ENCODE measurements around the gene MID1IP1.

MID1IP1 gene

GRCh38 chrX:38817004-38817703, 15.9 kb downstream of the MID1IP1 start:
- DNase-seq, result no peak

GRCh38 chrX:38819163-38819562, 17.9 kb downstream of the MID1IP1 start:
- DNase-seq, result no peak

- DNase-seq, result no peak
Measured at GRCh38 chrX:38819709-38820108, 18.4 kb downstream of the MID1IP1 start.

GRCh38 chrX:38820751-38821150, 19.5 kb downstream of the MID1IP1 start:
- no peak for DNase-seq

- DNase-seq, result no peak
Measured at GRCh38 chrX:38824176-38824575, 22.9 kb downstream of the MID1IP1 start.

- no peak for DNase-seq
Measured at GRCh38 chrX:38831949-38832348, 30.7 kb downstream of the MID1IP1 start.

- DNase-seq, result no peak
Measured at GRCh38 chrX:38837389-38837788, 36.1 kb downstream of the MID1IP1 start.

GRCh38 chrX:38839277-38839676, 38.0 kb downstream of the MID1IP1 start:
- DNase-seq, result no peak

- DNase-seq, result no peak
Measured at GRCh38 chrX:38839944-38840343, 38.7 kb downstream of the MID1IP1 start.

- DNase-seq, result no peak
Measured at GRCh38 chrX:38841750-38842149, 40.5 kb downstream of the MID1IP1 start.

- DNase-seq, result no peak
Measured at GRCh38 chrX:38845426-38845825, 44.2 kb downstream of the MID1IP1 start.

- no peak for DNase-seq
Measured at GRCh38 chrX:38847206-38847902, 46.1 kb downstream of the MID1IP1 start.

- DNase-seq, result no peak
Measured at GRCh38 chrX:38847903-38848230, 46.6 kb downstream of the MID1IP1 start.

GRCh38 chrX:38848671-38849455, 47.6 kb downstream of the MID1IP1 start:
- DNase-seq, result no peak

- no peak for DNase-seq
Measured at GRCh38 chrX:38850807-38851544, 49.7 kb downstream of the MID1IP1 start.

GRCh38 chrX:38854305-38854704, 53.0 kb downstream of the MID1IP1 start:
- no peak for DNase-seq
